PC-9 (cell line): ENCODE measurements around the gene SLC19A3. TPM values are rescaled to one million over a fixed set of nuclear protein-coding genes. Genes with fewer than 3 reads are reported as not detected.
"Not testable (repeated sequence)": the region's sequence is repeated elsewhere in the genome, so short reads cannot be mapped to it uniquely, and the experiment has no call there.

Experiments
- BruUV-seq: library from RNA; stranded (reverse); fragments of 400-500 nt; replicated peaks from 2 replicates; lab custom pipeline; 2021; lab: Mats Ljungman, UMichigan
- CTCF ChIA-PET: fragments of 300-600 bp; sonication (Branson Sonifier 250); formaldehyde crosslinking; loops from one replicate; lab custom pipeline; 2022; ENCODE audit warnings: antibody characterized with exemption; lab: Charles Lee
- POLR2A ChIA-PET: fragments of 300-600 bp; sonication (Branson Sonifier 250); formaldehyde crosslinking; loops from one replicate; lab custom pipeline; 2022; ENCODE audit warnings: antibody characterized with exemption; ENCODE audit not compliant: unreplicated experiment; lab: Charles Lee
- DNase-seq, 2 experiments: peaks; one replicate each; pipeline versions ENCODE4 v3.0.0 to v3.0.0-alpha.2; 2015 to 2022; ENCODE audit warnings: mixed read lengths in 1 of 2
- H2AFZ ChIP-seq: fragments of 200-600 bp; sonication (generic); 2 replicates; pipeline ENCODE4 v1.8.1; 2017; ENCODE audit warnings: antibody characterized with exemption
- H3F3A ChIP-seq: fragments of 200-600 bp; sonication (generic); 2 replicates; pipeline ENCODE4 v1.8.1; 2017; ENCODE audit warnings: antibody characterized with exemption, mild to moderate bottlenecking, low read depth; ENCODE audit not compliant: insufficient read depth
- H3K27ac ChIP-seq: fragments of 200-600 bp; sonication (generic); 2 replicates; pipeline ENCODE4 v1.6.1; 2016; ENCODE audit warnings: mixed run types
- H3K27me3 ChIP-seq: fragments of 200-600 bp; sonication (generic); 2 replicates; pipeline ENCODE4 v1.6.1; 2016; ENCODE audit warnings: low read depth, mixed run types; ENCODE audit not compliant: insufficient read depth
- H3K36me3 ChIP-seq: fragments of 200-600 bp; sonication (generic); 2 replicates; pipeline ENCODE4 v1.6.1; 2016; ENCODE audit warnings: low read depth, mixed run types
- H3K4me1 ChIP-seq: fragments of 200-600 bp; sonication (generic); replicated peaks from 2 replicates; pipeline ENCODE4 v1.6.1; 2016; ENCODE audit warnings: mixed run types; ENCODE audit not compliant: insufficient read depth
- H3K4me2 ChIP-seq: fragments of 200-600 bp; sonication (generic); 2 replicates; pipeline ENCODE4 v1.6.1; 2017; ENCODE audit warnings: mixed run types
- H3K4me3 ChIP-seq: fragments of 200-600 bp; sonication (generic); 2 replicates; pipeline ENCODE4 v1.6.1; 2016; ENCODE audit warnings: mixed run types
- H3K79me2 ChIP-seq: fragments of 200-600 bp; sonication (generic); 2 replicates; pipeline ENCODE4 v1.6.1; 2017; ENCODE audit warnings: low read depth, mixed run types
- H3K9me2 ChIP-seq: fragments of 200-600 bp; sonication (generic); 2 replicates; pipeline ENCODE4 v1.8.1; 2017; ENCODE audit warnings: mild to moderate bottlenecking; ENCODE audit not compliant: insufficient read depth
- H3K9me3 ChIP-seq: fragments of 200-600 bp; sonication (generic); 2 replicates; pipeline ENCODE4 v1.8.1; 2016; ENCODE audit warnings: low read depth; ENCODE audit not compliant: insufficient read depth
- H4K20me1 ChIP-seq: fragments of 200-600 bp; sonication (generic); 2 replicates; pipeline ENCODE4 v1.8.1; 2017; ENCODE audit not compliant: insufficient read depth
- EZH2 ChIP-seq: fragments of 200-600 bp; sonication (generic); IDR thresholded peaks from 2 replicates; pipeline ENCODE4 v1.8.0; 2017; ENCODE audit warnings: antibody characterized with exemption, low read depth
- intact Hi-C: fragments of 100-400 bp; cut with micrococcal nuclease; formaldehyde crosslinking; loops from one replicate; pipeline ENCODE4 v1.10.0; 2022; ENCODE audit not compliant: unreplicated experiment
- total RNA-seq: library from RNA; stranded (reverse); gene quantifications from 2 replicates; pipeline ENCODE4 v1.2.3, GENCODE V29; 2021
- TF ChIP-seq, protein P1 (sequence below): fragments of 200-600 bp; sonication (generic); conservative IDR thresholded peaks from 2 replicates; pipeline ENCODE4 v1.6.1; 2017; ENCODE audit warnings: mixed run types, antibody characterized with exemption, mild to moderate bottlenecking, moderate library complexity

The SLC19A3 gene
- total RNA-seq, 1 experiment from 2014 or later = 4.3 TPM

DNA sequence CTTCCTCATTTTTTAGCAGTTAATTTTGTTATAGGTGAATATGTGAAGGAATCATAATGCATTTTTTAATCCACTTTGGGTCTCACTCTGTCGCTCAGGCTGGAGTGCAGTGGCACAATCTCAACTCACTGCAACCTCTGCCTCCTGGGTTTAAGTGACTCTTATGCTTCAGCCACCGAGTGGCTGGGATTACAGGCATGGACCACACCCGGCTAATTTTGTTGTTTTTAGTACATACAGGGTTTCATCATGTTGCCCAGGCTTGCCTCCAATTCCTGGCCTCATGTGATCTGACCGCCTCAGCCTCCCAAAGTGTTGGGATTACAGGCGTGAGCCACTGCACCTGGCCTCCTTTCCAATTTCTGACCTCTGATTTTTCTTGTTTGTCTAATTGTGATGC, 33.6 kb downstream of the SLC19A3 start:
- Histone ChIP-seq H2AFZ (no peak overlapping the region), H4K20me1 (no peaks in the 10 kb centered on the region), H3K4me3 (no peak overlapping the region), H3K9me2 (no peaks in the 10 kb centered on the region), H3K4me2 (no peak overlapping the region), H3K27me3 (no peaks in the 10 kb centered on the region), H3K36me3 (no peaks in the 10 kb centered on the region), H3K27ac (no peak overlapping the region), H3F3A (no peaks in the 10 kb centered on the region), H3K9me3 (no peaks in the 10 kb centered on the region), H3K4me1 (no peaks in the 10 kb centered on the region), H3K79me2 (no peaks in the 10 kb centered on the region)
- BruUV-seq = no TSS peak
- intact Hi-C loops = no loop called here
- no peak for DNase-seq
- ChIA-PET CTCF (no interaction called here), POLR2A (interaction anchor here (0.7 kb wide), 1 partner anchor 40 kb away, joined by 6 read pairs; no protein-coding TSS in a partner anchor)
- no peak for TF ChIP-seq EZH2
- TF ChIP-seq, protein P1, sequence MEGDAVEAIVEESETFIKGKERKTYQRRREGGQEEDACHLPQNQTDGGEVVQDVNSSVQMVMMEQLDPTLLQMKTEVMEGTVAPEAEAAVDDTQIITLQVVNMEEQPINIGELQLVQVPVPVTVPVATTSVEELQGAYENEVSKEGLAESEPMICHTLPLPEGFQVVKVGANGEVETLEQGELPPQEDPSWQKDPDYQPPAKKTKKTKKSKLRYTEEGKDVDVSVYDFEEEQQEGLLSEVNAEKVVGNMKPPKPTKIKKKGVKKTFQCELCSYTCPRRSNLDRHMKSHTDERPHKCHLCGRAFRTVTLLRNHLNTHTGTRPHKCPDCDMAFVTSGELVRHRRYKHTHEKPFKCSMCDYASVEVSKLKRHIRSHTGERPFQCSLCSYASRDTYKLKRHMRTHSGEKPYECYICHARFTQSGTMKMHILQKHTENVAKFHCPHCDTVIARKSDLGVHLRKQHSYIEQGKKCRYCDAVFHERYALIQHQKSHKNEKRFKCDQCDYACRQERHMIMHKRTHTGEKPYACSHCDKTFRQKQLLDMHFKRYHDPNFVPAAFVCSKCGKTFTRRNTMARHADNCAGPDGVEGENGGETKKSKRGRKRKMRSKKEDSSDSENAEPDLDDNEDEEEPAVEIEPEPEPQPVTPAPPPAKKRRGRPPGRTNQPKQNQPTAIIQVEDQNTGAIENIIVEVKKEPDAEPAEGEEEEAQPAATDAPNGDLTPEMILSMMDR = no peak

DNA sequence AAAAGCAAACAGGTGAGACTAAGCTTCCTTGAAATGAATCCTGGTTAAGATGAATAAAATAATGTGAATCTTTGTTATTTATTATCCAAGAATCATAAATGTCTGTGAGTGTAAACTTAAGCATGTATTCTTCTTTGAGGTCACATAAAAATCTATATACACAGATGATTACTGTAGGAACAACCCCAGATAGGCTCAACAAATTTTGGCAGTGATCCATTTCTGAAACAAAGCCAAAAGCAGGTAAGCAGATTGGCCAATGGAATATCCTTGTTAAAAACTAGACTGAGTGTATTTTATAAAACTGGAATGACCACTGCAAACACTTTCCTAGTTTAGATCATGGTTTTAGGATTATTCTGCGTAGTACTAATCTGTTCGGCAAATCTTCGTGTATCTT, 39.9 kb downstream of the SLC19A3 start:
- Histone ChIP-seq H3K9me3 (no peaks in the 10 kb centered on the region; the same call in 1 of the 2 replicates), H4K20me1 (no peaks in the 10 kb centered on the region), H3K4me3 (no peak overlapping the region), H3K79me2 (no peaks in the 10 kb centered on the region), H3K36me3 (no peaks in the 10 kb centered on the region), H3K27ac (no peak overlapping the region), H3K27me3 (no peaks in the 10 kb centered on the region), H3K9me2 (no peaks in the 10 kb centered on the region), H3K4me1 (no peaks in the 10 kb centered on the region), H2AFZ (no peak overlapping the region), H3K4me2 (no peak overlapping the region), H3F3A (no peaks in the 10 kb centered on the region)
- no TSS peak for BruUV-seq
- TF ChIP-seq EZH2 = no peak
- TF ChIP-seq, protein P1 = no peak
- intact Hi-C loops = no loop called here
- ChIA-PET CTCF (no interaction called here), POLR2A (no interaction called here)
- DNase-seq = no peak

DNA sequence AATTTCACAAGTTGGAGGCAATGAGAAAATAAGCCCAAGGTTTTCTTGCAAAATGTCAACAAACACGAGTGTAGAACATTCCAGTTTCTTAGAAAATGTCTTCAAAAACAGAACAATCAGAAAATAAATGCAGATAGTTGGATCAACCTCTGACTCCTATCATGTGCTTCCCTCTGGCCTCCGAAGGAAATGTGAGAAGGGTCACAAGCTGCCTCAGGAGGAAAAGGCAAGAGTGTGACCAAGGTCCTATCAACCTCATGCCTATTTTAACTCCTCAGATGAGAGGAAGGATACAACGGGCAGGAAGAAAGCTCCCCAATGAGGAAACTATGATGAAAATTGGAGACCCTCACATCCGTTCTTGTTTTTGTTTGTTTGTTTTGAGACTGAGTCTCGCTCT, 43.3 kb downstream of the SLC19A3 start:
- H3K9me3 ChIP-seq = no peaks in the 10 kb centered on the region; the same call in 1 of the 2 replicates
- intact Hi-C loops = no loop called here
- BruUV-seq = no TSS peak
- no peaks in the 10 kb centered on the region for H3K36me3 ChIP-seq
- ChIA-PET POLR2A (no interaction called here), CTCF (no interaction called here)
- no peak for TF ChIP-seq EZH2
- TF ChIP-seq, protein P1 = no peak
- H3K4me2 ChIP-seq = no peak overlapping the region
- H3K27me3 ChIP-seq = no peaks in the 10 kb centered on the region
- no peak overlapping the region for H2AFZ ChIP-seq
- no peaks in the 10 kb centered on the region for H3K79me2 ChIP-seq
- no peaks in the 10 kb centered on the region for H3F3A ChIP-seq
- no peak overlapping the region for H3K27ac ChIP-seq
- H3K4me1 ChIP-seq = no peaks in the 10 kb centered on the region
- H3K4me3 ChIP-seq = no peak overlapping the region
- H3K9me2 ChIP-seq = no peaks in the 10 kb centered on the region
- no peak for DNase-seq
- no peaks in the 10 kb centered on the region for H4K20me1 ChIP-seq

DNA sequence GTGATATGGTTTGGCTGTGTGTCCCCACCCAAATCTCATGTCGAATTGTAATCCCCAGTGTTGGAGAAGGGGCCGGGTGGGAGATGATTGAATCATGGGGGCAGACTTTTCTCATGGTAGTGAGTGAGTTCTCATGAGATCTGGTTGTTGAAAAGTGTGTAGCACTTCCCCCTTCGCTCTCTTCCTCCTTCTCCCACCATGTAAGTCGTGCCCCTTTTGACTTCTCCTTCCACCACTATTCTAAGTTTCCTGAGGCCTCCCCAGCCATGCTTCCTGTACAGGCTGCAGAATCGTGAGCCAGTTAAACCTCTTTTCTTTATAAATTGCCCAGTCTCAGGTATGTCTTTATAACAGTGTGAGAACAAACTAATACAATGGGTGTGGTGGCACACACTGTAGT, 44.2 kb downstream of the SLC19A3 start:
- H3K79me2 ChIP-seq, CTCF ChIA-PET, H2AFZ ChIP-seq, H4K20me1 ChIP-seq, H3K4me2 ChIP-seq, H3K27ac ChIP-seq, H3K4me3 ChIP-seq, H3K27me3 ChIP-seq, H3K9me3 ChIP-seq, H3K4me1 ChIP-seq, DNase-seq, H3K9me2 ChIP-seq, H3K36me3 ChIP-seq, intact Hi-C loops, POLR2A ChIA-PET, BruUV-seq, H3F3A ChIP-seq: not testable (repeated sequence)
